Measurements from ENCODE around the gene TXNL1. TPM values are rescaled to one million over a fixed set of nuclear protein-coding genes. Genes with fewer than 3 reads are reported as not detected.

Gene TXNL1
- total RNA-seq, 4 donors from 2014 or later, result 36.0 to 72.7 (median 51.2) TPM

DNA sequence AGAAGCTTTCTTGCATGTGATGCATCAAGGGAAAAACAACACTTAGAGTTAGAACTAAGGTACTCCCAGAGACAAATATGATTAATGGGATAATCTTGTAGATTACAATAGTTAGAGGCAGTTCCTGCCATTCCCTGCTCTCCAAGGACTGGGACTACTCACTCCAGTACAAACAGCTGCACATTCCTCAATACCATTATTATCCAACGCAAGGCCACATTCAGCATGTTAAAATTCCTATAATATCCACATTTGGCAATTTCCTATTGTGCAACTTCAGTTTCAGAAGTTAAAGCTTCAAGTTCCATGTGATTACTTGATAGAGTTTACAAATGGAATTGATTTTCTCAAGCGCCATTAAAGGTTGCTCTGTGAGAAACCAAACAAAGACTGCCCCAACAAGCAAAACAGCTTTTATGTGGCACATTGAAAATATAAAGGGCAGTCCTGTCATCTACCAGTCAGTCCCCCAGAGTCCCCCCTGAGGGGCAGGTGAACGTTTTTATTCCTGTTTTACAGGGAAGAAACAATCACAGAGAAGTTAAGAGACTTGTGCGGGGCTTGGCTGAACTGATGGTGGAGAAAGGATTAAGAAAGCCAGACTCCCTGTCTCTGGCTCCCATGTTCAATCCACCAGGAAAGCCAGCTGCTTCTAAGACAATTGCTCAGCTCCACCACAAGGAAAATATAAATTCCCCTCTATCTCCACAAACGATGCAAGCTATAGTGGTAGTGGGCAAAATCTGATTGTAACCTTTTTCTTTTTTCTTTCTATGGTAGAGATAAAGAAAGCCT is 72.6 kb downstream of the TXNL1 start:
- no peak for TF ChIP-seq CTCF (IDR thresholded peaks at IDR 0.05; ENCODE audit: low read depth)

GRCh38 chr18:56565046-56565445 is 73.3 kb downstream of the TXNL1 start:
- no peak for TF ChIP-seq CTCF (IDR thresholded peaks at IDR 0.05; ENCODE audit: low read depth)

- no peak for TF ChIP-seq CTCF (IDR thresholded peaks at IDR 0.05; ENCODE audit: low read depth)
Measured at GRCh38 chr18:56563568-56563967, 74.8 kb downstream of the TXNL1 start.

DNA sequence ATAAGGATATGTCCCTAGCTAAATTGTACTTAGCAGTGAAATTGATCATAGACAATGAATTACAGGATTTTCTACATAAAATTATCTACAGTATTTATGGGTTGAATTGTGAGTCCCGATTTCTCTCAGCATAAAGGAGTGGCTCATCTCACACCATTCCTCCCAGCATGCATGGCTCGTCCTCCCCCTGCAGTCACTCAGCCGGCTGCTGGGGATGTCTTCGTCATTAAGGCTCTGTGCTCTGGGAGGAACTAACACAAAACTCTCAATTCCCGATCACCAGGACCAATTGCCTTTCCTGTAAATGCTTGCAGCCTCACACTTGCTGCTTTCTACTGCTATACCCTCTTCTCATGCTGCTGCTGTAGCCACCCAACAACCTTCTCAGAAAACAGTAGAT is 75.9 kb downstream of the TXNL1 start:
- no peak for TF ChIP-seq CTCF (IDR thresholded peaks at IDR 0.05; ENCODE audit: low read depth)

DNA sequence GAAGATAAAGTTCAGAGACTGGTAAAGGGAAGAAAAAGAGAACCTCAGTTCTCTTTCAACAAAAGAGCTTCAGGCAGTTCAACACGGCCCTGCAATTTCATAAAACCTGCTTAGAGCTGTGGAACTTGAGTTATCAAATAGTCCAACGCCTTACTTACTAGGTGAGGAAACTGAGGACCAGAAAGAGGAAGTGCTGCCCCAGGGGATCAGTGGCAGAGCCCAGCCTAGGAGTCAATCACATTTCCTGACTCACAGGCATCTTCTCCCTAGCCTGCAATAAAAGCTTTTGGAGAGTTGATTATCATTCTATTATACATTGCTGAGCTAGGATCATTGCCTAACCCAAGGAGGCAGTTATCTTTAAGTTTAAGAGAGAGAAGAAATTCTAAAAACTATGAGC is 77.4 kb downstream of the TXNL1 start:
- TF ChIP-seq CTCF (IDR thresholded peaks at IDR 0.05; ENCODE audit: low read depth), result no peak

DNA sequence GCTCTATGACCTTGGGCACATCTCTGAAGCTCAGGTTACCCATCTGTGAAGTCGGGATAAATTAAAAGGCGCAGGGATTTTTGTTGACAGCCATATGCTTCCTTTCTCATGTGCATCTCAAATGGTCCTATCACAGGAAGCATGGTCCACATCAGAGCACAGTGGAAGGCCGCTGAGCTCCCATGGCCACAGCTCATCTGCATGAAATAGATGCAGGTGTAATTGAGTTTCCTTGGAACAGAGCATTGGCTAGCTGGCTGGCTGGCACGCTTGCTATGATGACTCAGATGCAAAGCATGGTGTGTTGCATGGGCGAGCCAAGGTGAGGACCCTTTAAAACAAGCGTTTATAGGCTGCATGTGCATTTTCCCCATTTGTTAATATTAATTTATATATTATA is 79.3 kb downstream of the TXNL1 start:
- no peak for TF ChIP-seq CTCF (IDR thresholded peaks at IDR 0.05; ENCODE audit: low read depth)

GRCh38 chr18:56556907-56557306 is 81.5 kb downstream of the TXNL1 start:
- no peak for TF ChIP-seq CTCF (IDR thresholded peaks at IDR 0.05; ENCODE audit: low read depth)

All from subcutaneous adipose tissue (tissue), 4 donors.